ES-I3 (cell line): ENCODE measurements around the gene CADPS2.

Experiments used
- H3K36me3 ChIP-seq: 2 replicates; pipeline ENCODE4 v1.6.1; 2013; ENCODE audit warnings: mild to moderate bottlenecking, low read length, control low read depth, moderate library complexity; ENCODE audit not compliant: insufficient read depth
- H3K4me1 ChIP-seq: 2 replicates; pipeline ENCODE4 v1.6.1; 2013; ENCODE audit warnings: mild to moderate bottlenecking, control low read depth, low read length; ENCODE audit not compliant: insufficient read depth
- H3K9ac ChIP-seq: 2 replicates; pipeline ENCODE4 v1.6.1; 2013; ENCODE audit warnings: low read depth, mild to moderate bottlenecking, low read length, moderate library complexity
- H3K9me3 ChIP-seq: 2 replicates; pipeline ENCODE4 v1.6.1; 2013; ENCODE audit warnings: mild to moderate bottlenecking, low read length, moderate library complexity; ENCODE audit not compliant: control insufficient read depth, insufficient read depth

The CADPS2 gene

GRCh38 chr7:122442929-122443328 lies 443.3 kb downstream of the CADPS2 start:
- Histone ChIP-seq H3K9me3 (0 out of 2 replicates have a peak, but pooled peaks cover 3% of the 10 kb centered on the region), H3K9ac (no peak overlapping the region), H3K4me1 (peaks cover 34% of the 10 kb centered on the region), H3K36me3 (no peaks in the 10 kb centered on the region)

GRCh38 chr7:122438492-122438891 lies 447.8 kb downstream of the CADPS2 start:
- Histone ChIP-seq H3K9me3 (no peaks in the 10 kb centered on the region), H3K36me3 (no peaks in the 10 kb centered on the region), H3K9ac (peak overlapping the region; percentile 23; the same call in 1 of the 2 replicates), H3K4me1 (peaks cover 47% of the 10 kb centered on the region)

- no peaks in the 10 kb centered on the region for H3K36me3 ChIP-seq
- peak overlapping the region; percentile 23; the same call in 1 of the 2 replicates for H3K9ac ChIP-seq
- H3K9me3 ChIP-seq: no peaks in the 10 kb centered on the region
- H3K4me1 ChIP-seq: peaks cover 43% of the 10 kb centered on the region
These were observed 448.3 kb downstream of the CADPS2 start for GRCh38 chr7:122438006-122438405.

GRCh38 chr7:122433765-122434164 lies 452.5 kb downstream of the CADPS2 start:
- Histone ChIP-seq H3K36me3 (no peaks in the 10 kb centered on the region), H3K4me1 (peaks cover 41% of the 10 kb centered on the region), H3K9me3 (no peaks in the 10 kb centered on the region), H3K9ac (no peak overlapping the region)

GRCh38 chr7:122430710-122431109 lies 455.6 kb downstream of the CADPS2 start:
- no peak overlapping the region for H3K9ac ChIP-seq
- peaks cover 25% of the 10 kb centered on the region for H3K4me1 ChIP-seq
- no peaks in the 10 kb centered on the region for H3K9me3 ChIP-seq
- no peaks in the 10 kb centered on the region for H3K36me3 ChIP-seq

- Histone ChIP-seq H3K9me3 (no peaks in the 10 kb centered on the region), H3K9ac (no peak overlapping the region), H3K4me1 (peaks cover 25% of the 10 kb centered on the region)
These were observed 456.3 kb downstream of the CADPS2 start for GRCh38 chr7:122429926-122430325.

GRCh38 chr7:122425731-122426130 lies 460.5 kb downstream of the CADPS2 start:
- peaks cover 13% of the 10 kb centered on the region; the same call in 1 of the 2 replicates for H3K4me1 ChIP-seq
- H3K9me3 ChIP-seq: no peaks in the 10 kb centered on the region
- H3K9ac ChIP-seq: no peak overlapping the region
- H3K36me3 ChIP-seq: no peaks in the 10 kb centered on the region

More at GRCh38 chr7:122429926-122430325, 456.3 kb downstream of the CADPS2 start:
- H3K36me3 ChIP-seq: no peaks in the 10 kb centered on the region

GRCh38 chr7:122423591-122423990 lies 462.7 kb downstream of the CADPS2 start:
- no peaks in the 10 kb centered on the region for H3K9me3 ChIP-seq
- 0 out of 2 replicates have a peak, but pooled peaks cover under 1% of the 10 kb centered on the region for H3K4me1 ChIP-seq
- no peaks in the 10 kb centered on the region for H3K36me3 ChIP-seq
- H3K9ac ChIP-seq: no peak overlapping the region

- Histone ChIP-seq H3K4me1 (peaks cover 7% of the 10 kb centered on the region; the same call in 1 of the 2 replicates), H3K9me3 (no peaks in the 10 kb centered on the region), H3K36me3 (no peaks in the 10 kb centered on the region), H3K9ac (no peak overlapping the region)
These were observed 469.9 kb downstream of the CADPS2 start for GRCh38 chr7:122416336-122416735.

GRCh38 chr7:122415510-122415909 lies 470.8 kb downstream of the CADPS2 start:
- Histone ChIP-seq H3K4me1 (peaks cover 7% of the 10 kb centered on the region; the same call in 1 of the 2 replicates), H3K9ac (no peak overlapping the region), H3K36me3 (no peaks in the 10 kb centered on the region), H3K9me3 (no peaks in the 10 kb centered on the region)

GRCh38 chr7:122413339-122413738 lies 472.9 kb downstream of the CADPS2 start:
- no peaks in the 10 kb centered on the region for H3K9me3 ChIP-seq

GRCh38 chr7:122412883-122413282 lies 473.4 kb downstream of the CADPS2 start:
- Histone ChIP-seq H3K9ac (no peak overlapping the region), H3K9me3 (no peaks in the 10 kb centered on the region), H3K4me1 (peaks cover 7% of the 10 kb centered on the region; the same call in 1 of the 2 replicates), H3K36me3 (no peaks in the 10 kb centered on the region)

More at GRCh38 chr7:122413339-122413738, 472.9 kb downstream of the CADPS2 start:
- Histone ChIP-seq H3K36me3 (no peaks in the 10 kb centered on the region), H3K4me1 (peaks cover 7% of the 10 kb centered on the region; the same call in 1 of the 2 replicates), H3K9ac (no peak overlapping the region)

GRCh38 chr7:122412441-122412840 lies 473.8 kb downstream of the CADPS2 start:
- Histone ChIP-seq H3K9ac (no peak overlapping the region), H3K9me3 (no peaks in the 10 kb centered on the region), H3K4me1 (peaks cover 9% of the 10 kb centered on the region; the same call in 1 of the 2 replicates), H3K36me3 (no peaks in the 10 kb centered on the region)

- Histone ChIP-seq H3K9ac (no peak overlapping the region), H3K9me3 (no peaks in the 10 kb centered on the region), H3K4me1 (peaks cover 14% of the 10 kb centered on the region; the same call in 1 of the 2 replicates), H3K36me3 (no peaks in the 10 kb centered on the region)
These were observed 479.1 kb downstream of the CADPS2 start for GRCh38 chr7:122407195-122407594.

- no peaks in the 10 kb centered on the region for H3K9me3 ChIP-seq
- peaks cover 25% of the 10 kb centered on the region for H3K4me1 ChIP-seq
- H3K9ac ChIP-seq: no peak overlapping the region
- H3K36me3 ChIP-seq: no peaks in the 10 kb centered on the region
These were observed 483.1 kb downstream of the CADPS2 start for GRCh38 chr7:122403113-122403512.
